RWPE1 (cell line): ENCODE data around the gene MCM7.
A peak's percentile ranks its signal among the peaks of the same experiment; 100 is the strongest.

Experiments used
- CTCF ChIA-PET: fragments of 350-600 bp; sonication (Branson Sonifier 250); formaldehyde crosslinking; extraction: SDS; loops from one replicate; lab custom pipeline; 2021; lab: Yijun Ruan, JAX
- POLR2A ChIA-PET: fragments of 400-600 bp; formaldehyde crosslinking; extraction: SDS; loops from one replicate; lab custom pipeline; 2020; ENCODE audit warnings: antibody characterized with exemption; ENCODE audit not compliant: low non-redundant PET; lab: Yijun Ruan, JAX
- DNase-seq: peaks from one replicate; pipeline ENCODE4 v3.0.0; 2012; ENCODE audit warnings: low spot score
- H3K27ac ChIP-seq: fragments of 450-650 bp; 2 replicates; pipeline ENCODE4 v1.5.1; 2017
- TF ChIP-seq, protein P1 (sequence below): fragments of 450-650 bp; conservative IDR thresholded peaks from 2 replicates; pipeline ENCODE4 v1.5.1; 2017; ENCODE audit warnings: low read depth, mild to moderate bottlenecking

MCM7 gene

DNA sequence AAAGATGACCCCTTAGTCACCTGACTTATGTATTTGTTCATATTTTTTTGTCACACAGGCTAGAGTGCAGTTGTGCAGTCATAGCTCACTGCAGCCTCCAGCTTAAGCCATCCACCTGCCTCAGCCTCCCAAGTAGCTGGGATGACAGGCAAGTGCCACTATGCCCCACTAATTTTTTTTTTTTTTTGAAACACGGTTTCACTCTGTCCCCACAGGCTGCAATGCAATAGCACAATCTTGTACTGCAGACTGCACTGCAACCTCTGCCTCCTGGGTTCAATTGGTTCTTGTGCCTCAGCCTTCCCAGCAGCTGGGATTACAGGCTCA is 27.4 kb upstream of the MCM7 start:
- ChIA-PET CTCF (interaction anchor here (0.6 kb wide), 1 partner anchor 20 kb away, joined by 4 read pairs; no protein-coding TSS in a partner anchor), POLR2A (no interaction called here)
- no peak for DNase-seq
- TF ChIP-seq, protein P1, sequence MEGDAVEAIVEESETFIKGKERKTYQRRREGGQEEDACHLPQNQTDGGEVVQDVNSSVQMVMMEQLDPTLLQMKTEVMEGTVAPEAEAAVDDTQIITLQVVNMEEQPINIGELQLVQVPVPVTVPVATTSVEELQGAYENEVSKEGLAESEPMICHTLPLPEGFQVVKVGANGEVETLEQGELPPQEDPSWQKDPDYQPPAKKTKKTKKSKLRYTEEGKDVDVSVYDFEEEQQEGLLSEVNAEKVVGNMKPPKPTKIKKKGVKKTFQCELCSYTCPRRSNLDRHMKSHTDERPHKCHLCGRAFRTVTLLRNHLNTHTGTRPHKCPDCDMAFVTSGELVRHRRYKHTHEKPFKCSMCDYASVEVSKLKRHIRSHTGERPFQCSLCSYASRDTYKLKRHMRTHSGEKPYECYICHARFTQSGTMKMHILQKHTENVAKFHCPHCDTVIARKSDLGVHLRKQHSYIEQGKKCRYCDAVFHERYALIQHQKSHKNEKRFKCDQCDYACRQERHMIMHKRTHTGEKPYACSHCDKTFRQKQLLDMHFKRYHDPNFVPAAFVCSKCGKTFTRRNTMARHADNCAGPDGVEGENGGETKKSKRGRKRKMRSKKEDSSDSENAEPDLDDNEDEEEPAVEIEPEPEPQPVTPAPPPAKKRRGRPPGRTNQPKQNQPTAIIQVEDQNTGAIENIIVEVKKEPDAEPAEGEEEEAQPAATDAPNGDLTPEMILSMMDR: no peak
- no peak overlapping the region for H3K27ac ChIP-seq

DNA sequence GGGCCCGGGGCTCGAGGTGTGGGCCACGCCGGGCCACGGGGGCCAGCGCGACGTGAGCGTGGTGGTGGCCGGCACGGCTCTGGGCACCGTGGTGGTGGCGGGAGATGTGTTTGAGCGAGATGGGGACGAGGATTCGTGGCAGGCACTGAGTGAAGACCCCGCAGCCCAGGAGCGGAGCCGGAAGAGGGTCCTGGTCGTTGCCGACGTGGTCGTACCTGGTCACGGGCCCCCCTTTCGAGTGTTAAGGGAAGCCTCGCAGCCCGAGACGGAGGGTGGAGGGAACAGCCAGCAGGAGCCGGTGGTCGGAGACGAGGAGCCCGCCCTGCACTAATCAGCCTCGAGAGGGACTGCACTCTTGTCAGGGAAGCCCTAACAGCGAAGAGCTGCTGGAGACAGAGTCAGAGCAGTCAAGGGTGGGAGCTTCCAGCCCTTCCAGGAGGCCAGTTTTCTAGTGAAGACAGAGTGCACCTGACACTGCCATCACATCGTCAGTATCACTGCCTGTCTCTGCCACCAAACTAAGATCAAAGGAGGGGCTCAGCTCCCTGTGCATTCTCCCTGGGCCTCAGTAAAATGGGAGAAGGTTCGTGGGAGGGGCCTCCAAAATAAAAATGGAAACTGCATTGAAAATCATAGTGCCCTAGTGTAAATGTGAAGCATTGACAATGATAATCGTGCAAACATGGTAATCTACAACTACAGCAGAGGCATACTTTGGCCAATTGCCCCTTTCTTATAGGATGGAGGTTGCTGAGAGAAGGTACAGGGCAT is 26.9 kb upstream of the MCM7 start:
- ChIA-PET POLR2A (no interaction called here), CTCF (interaction anchor here (0.6 kb wide), 2 partner anchors 11 to 20 kb away, joined by 4 read pairs; no protein-coding TSS in a partner anchor)
- TF ChIP-seq, protein P1: no peak
- DNase-seq: no peak
- H3K27ac ChIP-seq: peak overlapping the region; percentile 99

DNA sequence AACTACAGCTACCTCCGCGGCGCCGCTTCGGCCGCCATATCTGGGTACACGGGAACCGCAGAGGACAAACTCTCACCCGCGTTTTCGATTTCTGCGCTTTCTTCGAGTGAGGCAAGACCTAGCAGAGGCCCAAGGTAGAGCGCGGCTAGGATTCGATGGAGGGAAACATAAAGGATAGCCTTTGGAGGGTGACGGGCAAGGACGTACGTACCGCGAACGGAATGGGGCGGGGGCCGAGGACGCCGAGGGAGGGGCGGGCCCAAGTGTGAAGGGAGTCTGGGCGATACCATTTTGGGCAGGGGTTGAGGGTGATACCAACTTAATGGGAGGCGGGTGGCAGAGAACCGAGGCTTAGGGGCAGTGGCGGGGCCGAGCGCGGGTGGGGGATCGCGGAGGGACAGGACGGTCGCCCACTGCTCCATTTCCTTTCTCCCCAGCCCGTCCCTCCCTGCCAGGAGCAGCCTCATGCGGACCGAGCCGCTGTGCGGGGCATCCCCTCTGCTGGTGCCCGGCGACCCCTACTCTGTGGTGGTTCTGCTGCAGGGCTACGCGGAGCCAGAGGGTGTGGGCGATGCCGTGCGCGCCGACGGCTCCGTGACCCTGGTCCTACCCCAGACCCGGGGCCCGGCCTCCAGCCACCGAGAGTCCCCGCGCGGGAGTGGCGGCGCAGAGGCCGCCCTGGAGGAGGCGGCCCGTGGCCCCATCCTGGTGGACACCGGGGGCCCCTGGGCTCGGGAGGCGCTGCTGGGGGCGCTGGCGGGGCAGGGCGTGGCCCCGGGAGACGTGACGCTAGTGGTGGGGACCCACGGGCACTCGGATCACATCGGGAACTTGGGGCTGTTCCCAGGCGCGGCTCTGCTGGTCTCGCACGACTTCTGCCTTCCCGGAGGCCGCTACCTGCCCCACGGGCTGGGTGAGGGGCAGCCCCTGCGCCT is 26.0 kb upstream of the MCM7 start, which contains the start of gene MBLAC1:
Gene MBLAC1 (plus strand): TSS at position 37 of the 935 bp plus-strand sequence. CDS start 429 bp downstream, at position 466.
- TF ChIP-seq, protein P1: no peak
- CTCF ChIA-PET: interaction anchor here (0.7 kb wide), 2 partner anchors 30 to 214 kb away, joined by 3 to 5 read pairs; no protein-coding TSS in a partner anchor
- peak within 1 kb of the TSS; percentile 99 for H3K27ac ChIP-seq
- POLR2A ChIA-PET: interaction anchor here (0.7 kb wide), 1 partner anchor 752 kb away, joined by 3 read pairs; no protein-coding TSS in a partner anchor
- peak; percentile 92 for DNase-seq

DNA sequence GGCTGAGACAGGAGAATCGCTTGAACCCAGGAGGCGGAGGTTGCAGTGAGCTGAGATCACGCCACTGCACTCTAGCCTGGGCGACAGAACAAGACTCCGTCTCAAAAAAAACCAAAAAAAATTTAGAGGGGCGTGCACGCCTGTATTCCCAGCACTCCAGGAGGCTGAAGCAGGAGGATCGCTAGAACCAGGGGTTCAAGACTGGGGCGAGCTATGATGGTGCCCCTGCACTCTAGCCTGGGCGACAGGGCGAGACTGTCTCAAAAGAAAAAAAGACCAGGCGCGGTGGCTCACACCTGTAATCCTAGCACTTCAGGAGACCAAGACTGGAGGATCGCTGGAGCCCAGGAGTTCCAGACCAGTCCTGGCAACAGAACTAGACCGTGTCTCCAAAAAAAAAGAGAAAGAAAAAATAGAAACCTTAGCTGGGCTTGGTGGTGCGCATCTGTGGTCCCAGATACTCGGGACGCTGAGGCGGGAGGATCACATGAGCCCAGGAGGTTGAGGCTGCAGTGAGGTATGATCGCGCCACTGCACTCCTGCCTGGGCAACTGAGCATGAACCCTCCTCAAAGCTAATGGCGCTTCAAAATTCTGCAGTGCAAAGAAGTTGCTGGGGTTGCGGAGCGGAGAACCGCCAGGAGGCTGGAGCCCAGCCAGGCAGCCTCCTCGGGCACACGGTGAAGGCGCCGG is 25.2 kb upstream of the MCM7 start:
- TF ChIP-seq, protein P1: no peak
- H3K27ac ChIP-seq: peak overlapping the region; percentile 99
- DNase-seq: no peak
- CTCF ChIA-PET: interaction anchor here (0.7 kb wide), 2 partner anchors 30 to 213 kb away, joined by 3 to 5 read pairs; no protein-coding TSS in a partner anchor
- POLR2A ChIA-PET: interaction anchor here (0.7 kb wide), 1 partner anchor 751 kb away, joined by 3 read pairs; no protein-coding TSS in a partner anchor

DNA sequence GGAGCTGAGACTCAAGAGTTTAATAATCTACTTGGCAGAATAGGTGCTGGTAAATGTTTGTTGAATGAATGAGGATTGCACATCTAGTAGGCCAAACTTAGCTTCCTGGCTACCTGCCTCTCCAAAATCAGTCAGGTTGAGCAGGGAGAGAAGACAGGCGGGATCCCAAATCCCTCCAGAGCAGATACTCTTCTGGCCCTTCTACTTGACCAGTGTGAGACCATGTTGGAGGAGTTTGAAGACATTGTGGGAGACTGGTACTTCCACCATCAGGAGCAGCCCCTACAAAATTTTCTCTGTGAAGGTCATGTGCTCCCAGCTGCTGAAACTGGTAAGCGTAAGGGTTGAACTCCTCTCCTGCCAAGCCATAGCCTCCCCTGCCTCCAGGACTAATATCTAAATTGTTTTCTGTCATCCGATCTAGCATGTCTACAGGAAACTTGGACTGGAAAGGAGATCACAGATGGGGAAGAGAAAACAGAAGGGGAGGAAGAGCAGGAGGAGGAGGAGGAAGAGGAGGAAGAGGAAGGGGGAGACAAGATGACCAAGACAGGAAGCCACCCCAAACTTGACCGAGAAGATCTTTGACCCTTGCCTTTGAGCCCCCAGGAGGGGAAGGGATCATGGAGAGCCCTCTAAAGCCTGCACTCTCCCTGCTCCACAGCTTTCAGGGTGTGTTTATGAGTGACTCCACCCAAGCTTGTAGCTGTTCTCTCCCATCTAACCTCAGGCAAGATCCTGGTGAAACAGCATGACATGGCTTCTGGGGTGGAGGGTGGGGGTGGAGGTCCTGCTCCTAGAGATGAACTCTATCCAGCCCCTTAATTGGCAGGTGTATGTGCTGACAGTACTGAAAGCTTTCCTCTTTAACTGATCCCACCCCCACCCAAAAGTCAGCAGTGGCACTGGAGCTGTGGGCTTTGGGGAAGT is 23.4 kb upstream of the MCM7 start:
- TF ChIP-seq, protein P1: no peak
- CTCF ChIA-PET: no interaction called here
- peak overlapping the region; percentile 99 for H3K27ac ChIP-seq
- no peak for DNase-seq
- POLR2A ChIA-PET: interaction anchor here (0.6 to 1.1 kb wide), 5 partner anchors 10 to 310 kb away, joined by 3 to 10 read pairs (median 5); partner anchors contain the start of gene LAMTOR4
